CD4-positive, alpha-beta T cell treated with Interleukin-10 for 1 hour (primary cell): ENCODE measurements around the gene TACR1.

Source experiments
- DNase-seq: peaks from one replicate; pipeline ENCODE4 v3.0.0-alpha.2; 2020

Gene TACR1

DNA sequence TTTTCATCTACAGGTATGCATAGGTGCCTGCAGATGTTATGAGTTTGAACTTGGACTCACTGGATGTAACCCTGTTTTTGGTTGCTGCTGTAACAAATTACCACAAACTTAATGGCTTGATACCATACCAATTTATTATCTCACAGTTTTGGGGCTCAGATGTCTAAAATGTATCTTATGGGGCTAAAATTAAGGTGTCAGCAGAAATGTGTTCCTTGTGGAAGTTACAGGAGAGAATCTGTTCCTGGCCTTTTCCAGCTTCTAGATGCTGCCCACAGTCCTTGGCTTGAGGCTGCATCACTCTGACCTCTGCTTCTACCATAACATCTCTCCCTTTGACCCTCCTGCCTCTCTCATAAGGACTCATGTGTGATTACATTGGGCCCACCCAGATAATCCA is 193.3 kb downstream of the TACR1 start:
- DNase-seq, result no peak

DNA sequence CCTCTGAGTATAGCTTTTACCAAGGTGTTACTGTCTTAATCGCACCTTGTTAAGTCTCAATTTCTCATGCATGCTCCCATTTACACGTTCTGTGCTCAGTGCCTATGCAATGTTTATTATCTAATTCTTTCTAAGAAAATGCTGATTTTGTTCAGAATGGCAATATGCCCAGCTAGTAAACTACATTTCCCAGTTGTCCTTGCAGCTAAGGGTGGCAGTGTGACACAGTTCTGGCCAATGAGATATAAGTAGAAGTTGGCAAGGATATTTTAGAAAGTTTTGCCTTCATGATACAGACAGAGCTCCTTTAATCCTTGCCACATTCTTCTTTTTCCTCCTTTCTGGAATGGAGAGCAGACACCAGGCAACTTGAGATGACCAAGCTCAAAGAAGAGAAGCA is 195.5 kb downstream of the TACR1 start:
- DNase-seq, result no peak

DNA sequence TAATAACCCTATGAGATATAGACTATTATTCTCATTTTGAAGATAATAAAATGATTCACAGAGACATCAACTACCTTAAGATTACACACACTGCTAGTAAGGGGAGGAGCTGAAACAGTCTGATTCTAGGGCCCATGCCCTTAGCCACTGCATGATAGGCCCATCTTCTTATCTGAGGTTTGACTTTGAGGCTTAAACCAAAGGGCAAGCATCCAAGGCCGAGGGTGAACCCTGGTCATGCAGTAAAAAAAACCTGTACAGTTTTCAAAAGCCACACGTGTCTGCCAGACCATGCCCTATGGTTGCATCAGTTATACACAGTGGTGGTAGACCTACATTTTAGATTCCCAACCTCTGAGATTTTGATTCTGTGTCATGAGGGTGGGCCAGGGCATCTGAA is 196.0 kb downstream of the TACR1 start:
- no peak for DNase-seq

DNA sequence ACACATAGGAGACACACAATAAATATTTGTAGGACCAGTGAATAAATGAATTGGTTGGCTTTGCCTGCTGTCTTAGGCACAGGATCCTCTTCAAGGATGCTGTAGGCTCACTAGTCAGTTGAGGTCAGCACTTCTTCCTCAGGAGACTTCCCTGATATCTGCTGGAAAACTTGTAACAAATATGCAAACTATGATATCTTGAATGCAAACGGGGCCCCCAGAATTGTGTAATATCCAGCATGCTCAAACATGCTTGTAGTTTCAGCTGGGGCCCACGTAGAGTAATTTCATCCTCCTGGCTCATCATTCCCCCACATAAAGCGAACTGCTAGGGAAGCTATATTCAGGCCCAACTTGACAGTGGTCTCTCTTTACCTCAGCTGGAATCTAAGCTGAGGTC is 197.3 kb downstream of the TACR1 start:
- DNase-seq, result no peak

DNA sequence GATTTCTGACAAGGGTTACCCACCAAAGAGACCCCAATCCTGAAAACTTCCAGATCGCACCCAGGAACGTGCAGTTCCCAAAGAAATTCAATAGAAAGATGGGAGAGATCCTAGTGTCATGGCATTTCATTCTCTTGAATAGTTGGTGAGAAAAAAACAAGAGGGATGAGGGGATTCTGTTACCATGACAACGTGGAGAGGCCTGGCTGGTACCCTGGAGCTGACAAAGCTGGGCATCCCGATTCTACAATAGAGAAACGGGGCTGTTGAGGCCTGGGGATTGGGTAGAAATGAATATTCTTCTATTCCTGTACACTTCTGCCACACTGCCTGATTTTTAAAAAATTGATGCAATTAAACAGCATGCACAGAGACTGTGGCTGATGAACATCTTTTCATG is 199.9 kb downstream of the TACR1 start:
- DNase-seq, result no peak
